Parathyroid adenoma (tissue), 2 donors: Measurements from ENCODE around the gene KLHL30.

Experiments used
- H2AFZ ChIP-seq: fragments of 300-600 bp; sonication (generic); one replicate; pipeline ENCODE4 v1.7.0; 2017; ENCODE audit warnings: antibody characterized with exemption, mild to moderate bottlenecking
- H3K27ac ChIP-seq: fragments of 300-600 bp; sonication (generic); one replicate; pipeline ENCODE4 v1.7.0; 2017
- H3K27me3 ChIP-seq: fragments of 300-600 bp; sonication (generic); one replicate; pipeline ENCODE4 v1.7.0; 2017; ENCODE audit warnings: low read length; ENCODE audit not compliant: control insufficient read depth, insufficient read depth
- H3K36me3 ChIP-seq: fragments of 300-600 bp; sonication (generic); one replicate; pipeline ENCODE4 v1.7.0; 2017; ENCODE audit warnings: low read length; ENCODE audit not compliant: control insufficient read depth, insufficient read depth
- H3K4me1 ChIP-seq: fragments of 300-600 bp; sonication (generic); one replicate; pipeline ENCODE4 v1.7.0; 2017; ENCODE audit warnings: control low read depth
- H3K4me2 ChIP-seq: fragments of 300-600 bp; sonication (generic); one replicate; pipeline ENCODE4 v1.7.0; 2017; ENCODE audit warnings: low read length
- H3K4me3 ChIP-seq: fragments of 300-600 bp; sonication (generic); one replicate; pipeline ENCODE4 v1.7.0; 2017; ENCODE audit warnings: low read depth, low read length
- H3K79me2 ChIP-seq: fragments of 300-600 bp; sonication (generic); one replicate; pipeline ENCODE4 v1.7.0; 2017; ENCODE audit warnings: control low read depth
- H3K9ac ChIP-seq: fragments of 300-600 bp; sonication (generic); one replicate; pipeline ENCODE4 v1.7.0; 2017; ENCODE audit warnings: mild to moderate bottlenecking
- H3K9me3 ChIP-seq: fragments of 300-600 bp; sonication (generic); one replicate; pipeline ENCODE4 v1.7.0; 2017; ENCODE audit warnings: low read length; ENCODE audit not compliant: control insufficient read depth
- CTCF ChIP-seq: fragments of 300-600 bp; sonication (generic); IDR thresholded peaks from one replicate; pipeline ENCODE4 v1.7.0; 2017; ENCODE audit warnings: antibody characterized with exemption, mild to moderate bottlenecking
- donor health status: primary hyperparathyroidism.

Gene KLHL30

DNA sequence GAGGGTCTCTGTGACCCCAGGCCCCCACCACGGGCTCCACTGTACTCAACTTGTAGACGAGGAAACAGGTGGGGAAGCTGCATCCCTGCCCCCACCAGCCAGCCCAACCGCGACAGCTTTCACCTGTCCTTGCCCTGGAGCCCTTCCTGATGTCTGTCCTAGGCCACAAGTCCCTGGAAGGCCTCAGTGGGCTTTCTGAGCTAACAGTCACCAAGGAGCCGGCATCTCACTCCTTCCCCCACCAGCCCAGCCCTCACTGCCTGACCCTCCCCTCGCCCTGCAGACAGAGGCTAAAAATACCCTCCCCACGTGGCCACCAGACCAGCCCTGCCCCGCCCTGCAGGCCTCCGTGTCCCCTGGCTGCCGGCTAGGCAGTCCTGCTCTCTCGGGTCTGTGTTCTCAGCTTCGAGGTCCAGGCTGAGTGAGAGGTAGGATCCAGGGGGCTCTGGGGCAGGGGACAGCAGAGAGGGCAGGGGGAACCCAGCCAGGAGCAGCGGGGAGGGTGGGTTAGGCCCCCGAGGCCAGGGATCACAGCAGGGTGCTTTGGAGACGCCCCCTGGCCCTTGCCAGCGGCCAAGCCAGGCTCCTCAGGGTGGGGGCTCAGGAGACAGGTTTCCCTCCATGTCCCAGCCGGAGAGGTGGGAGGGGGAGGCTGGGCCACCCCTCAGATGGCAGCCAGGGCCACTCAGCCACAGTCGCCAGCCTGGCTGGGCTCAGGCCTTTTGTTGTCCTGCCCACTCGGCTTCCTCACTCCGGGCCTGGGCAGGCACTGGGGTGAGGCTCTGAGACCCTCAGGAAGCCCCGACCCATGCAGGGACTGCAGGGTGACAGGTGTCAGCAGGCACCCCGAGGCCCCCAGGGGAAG is at the start of gene KLHL30:
Gene KLHL30, plus strand, starts transcription at position 338 of the 865 bp plus-strand sequence. CDS start 2,087 bp downstream, outside the sequence.
- Histone ChIP-seq H3K4me2 (no peak within 1 kb of the TSS), H3K4me1 (no peaks in the 10 kb centered on the region), H3K9ac (no peak within 1 kb of the TSS), H3K27me3 (no peaks in the 10 kb centered on the region), H3K36me3 (no peaks in the 10 kb centered on the region), H3K79me2 (no peaks in the 10 kb centered on the region), H3K27ac (no peak within 1 kb of the TSS), H3K4me3 (no peak within 1 kb of the TSS), H3K9me3 (no peaks in the 10 kb centered on the region), H2AFZ (no peak within 1 kb of the TSS)
- TF ChIP-seq CTCF: no peak

GRCh38 chr2:238090887-238091286 is 47.6 kb upstream of the KLHL30 start:
- Histone ChIP-seq H3K4me1 (no peaks in the 10 kb centered on the region), H3K27ac (no peak overlapping the region), H3K27me3 (no peaks in the 10 kb centered on the region), H3K79me2 (no peaks in the 10 kb centered on the region), H3K9me3 (no peaks in the 10 kb centered on the region), H3K9ac (no peak overlapping the region), H3K4me3 (no peak overlapping the region), H3K36me3 (no peaks in the 10 kb centered on the region), H2AFZ (no peak overlapping the region), H3K4me2 (no peak overlapping the region)
- TF ChIP-seq CTCF: no peak

- Histone ChIP-seq H2AFZ (no peak overlapping the region), H3K36me3 (no peaks in the 10 kb centered on the region), H3K9me3 (no peaks in the 10 kb centered on the region), H3K27me3 (no peaks in the 10 kb centered on the region), H3K4me3 (no peak overlapping the region), H3K79me2 (no peaks in the 10 kb centered on the region), H3K27ac (no peak overlapping the region), H3K4me1 (no peaks in the 10 kb centered on the region), H3K9ac (no peak overlapping the region), H3K4me2 (no peak overlapping the region)
- TF ChIP-seq CTCF: no peak
Measured at GRCh38 chr2:238091436-238092060, 46.9 kb upstream of the KLHL30 start.

DNA sequence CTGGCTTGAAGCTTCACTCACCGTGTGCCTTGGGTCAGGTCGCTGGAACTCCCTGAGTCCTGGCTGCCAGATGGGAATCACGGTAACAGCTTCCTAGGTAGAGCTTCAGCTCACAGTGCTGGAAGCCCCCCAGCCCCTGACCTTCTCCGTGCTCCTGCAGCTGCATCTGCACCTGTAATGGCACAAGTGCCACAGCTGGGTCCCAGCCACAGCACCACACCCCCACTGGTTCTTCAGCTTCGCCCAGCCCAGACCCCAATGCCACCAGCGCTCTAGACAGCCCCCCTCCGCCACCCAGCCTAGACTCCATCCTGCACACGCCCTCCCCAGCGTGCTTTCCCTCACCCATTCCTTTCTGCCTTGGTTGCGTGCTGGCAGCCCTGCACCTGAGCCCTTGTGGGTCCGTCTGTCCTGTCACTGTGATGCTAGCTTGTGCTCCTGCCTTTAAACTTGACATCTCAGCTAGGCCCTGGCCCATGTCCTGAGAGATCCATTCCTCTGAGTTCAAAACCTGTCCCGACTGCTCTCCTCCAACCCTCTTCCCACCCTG is 45.9 kb upstream of the KLHL30 start:
- H3K4me3 ChIP-seq: no peak overlapping the region
- H3K9me3 ChIP-seq: no peaks in the 10 kb centered on the region
- no peaks in the 10 kb centered on the region for H3K27me3 ChIP-seq
- H3K4me2 ChIP-seq: no peak overlapping the region
- H3K79me2 ChIP-seq: no peaks in the 10 kb centered on the region
- H3K27ac ChIP-seq: no peak overlapping the region
- no peak for TF ChIP-seq CTCF
- no peaks in the 10 kb centered on the region for H3K4me1 ChIP-seq
- H3K9ac ChIP-seq: no peak overlapping the region
- no peak overlapping the region for H2AFZ ChIP-seq
- H3K36me3 ChIP-seq: no peaks in the 10 kb centered on the region
